Neural crest cell (in vitro differentiated cells): Measurements from ENCODE around the gene ZNF652. TPM values are rescaled to one million over a fixed set of nuclear protein-coding genes. Genes with fewer than 3 reads are reported as not detected.
"Not testable (repeated sequence)": the region's sequence is repeated elsewhere in the genome, so short reads cannot be mapped to it uniquely, and the experiment has no call there.

Experiments
- DNase-seq: peaks from one replicate; pipeline ENCODE4 v3.0.0; 2021; ENCODE audit warnings: low read depth, mixed read lengths, low spot score
- H3K27ac Mint-ChIP-seq: one replicate; pipeline ENCODE4 v1.8.0; 2021; ENCODE audit warnings: mild to moderate bottlenecking, mixed read lengths; ENCODE audit not compliant: unreplicated experiment
- H3K27me3 Mint-ChIP-seq: 2 replicates; pipeline ENCODE4 v1.8.0; 2021; ENCODE audit warnings: low read depth, mild to moderate bottlenecking, mixed read lengths
- H3K36me3 Mint-ChIP-seq: 2 replicates; pipeline ENCODE4 v1.8.0; 2021; ENCODE audit warnings: low read depth, mild to moderate bottlenecking, mixed read lengths
- H3K4me1 Mint-ChIP-seq: 2 replicates; pipeline ENCODE4 v1.8.0; 2021; ENCODE audit warnings: mixed read lengths
- H3K4me3 Mint-ChIP-seq: one replicate; pipeline ENCODE4 v1.8.0; 2021; ENCODE audit warnings: mild to moderate bottlenecking, mixed read lengths
- H3K9me3 Mint-ChIP-seq: 2 replicates; pipeline ENCODE4 v1.8.0; 2021; ENCODE audit warnings: mixed read lengths
- CTCF ChIP-seq: fragments of 200-600 bp; sonication (generic); conservative IDR thresholded peaks from 2 replicates; pipeline ENCODE4 v1.5.0; 2021; ENCODE audit warnings: antibody characterized with exemption, mild to moderate bottlenecking
- total RNA-seq: library from RNA; stranded (reverse); gene quantifications from 2 replicates; pipeline ENCODE4 v1.2.1, GENCODE V29; 2021

ZNF652 gene
- total RNA-seq, 1 donor from 2014 or later = 42.1 TPM

GRCh38 chr17:49269356-49269755 lies 92.7 kb downstream of the ZNF652 start:
- DNase-seq = no peak
- H3K27me3 Mint-ChIP-seq = no peaks in the 10 kb centered on the region
- no peaks in the 10 kb centered on the region for H3K9me3 Mint-ChIP-seq
- H3K4me3 Mint-ChIP-seq = no peak overlapping the region
- TF ChIP-seq CTCF = no peak
- no peaks in the 10 kb centered on the region for H3K4me1 Mint-ChIP-seq
- H3K27ac Mint-ChIP-seq = no peak overlapping the region
- H3K36me3 Mint-ChIP-seq = no peaks in the 10 kb centered on the region

GRCh38 chr17:49267912-49268311 lies 94.1 kb downstream of the ZNF652 start:
- no peak overlapping the region for H3K27ac Mint-ChIP-seq

GRCh38 chr17:49266233-49266632 lies 95.8 kb downstream of the ZNF652 start:
- Mint-ChIP-seq H3K4me1 (peaks cover 2% of the 10 kb centered on the region), H3K36me3 (no peaks in the 10 kb centered on the region), H3K9me3 (no peaks in the 10 kb centered on the region), H3K27ac (peak overlapping the region; percentile 35), H3K4me3 (no peak overlapping the region), H3K27me3 (peaks cover 6% of the 10 kb centered on the region)
- TF ChIP-seq CTCF = no peak
- DNase-seq = no peak

More at GRCh38 chr17:49267912-49268311, 94.1 kb downstream of the ZNF652 start:
- DNase-seq = no peak
- Mint-ChIP-seq H3K4me1 (no peaks in the 10 kb centered on the region), H3K27me3 (peaks cover 3% of the 10 kb centered on the region), H3K9me3 (no peaks in the 10 kb centered on the region), H3K36me3 (no peaks in the 10 kb centered on the region), H3K4me3 (no peak overlapping the region)
- TF ChIP-seq CTCF = no peak

- H3K36me3 Mint-ChIP-seq, H3K27ac Mint-ChIP-seq, H3K9me3 Mint-ChIP-seq, DNase-seq: not testable (repeated sequence)
- Mint-ChIP-seq H3K27me3 (peaks cover 20% of the 10 kb centered on the region), H3K4me3 (peak overlapping the region; percentile 81), H3K4me1 (peaks cover 10% of the 10 kb centered on the region)
These were observed 100.5 kb downstream of the ZNF652 start for GRCh38 chr17:49261540-49261939.

GRCh38 chr17:49260817-49261291 lies 101.2 kb downstream of the ZNF652 start:
- no peak overlapping the region for H3K27ac Mint-ChIP-seq

More at GRCh38 chr17:49260817-49261291, 101.2 kb downstream of the ZNF652 start:
- Mint-ChIP-seq H3K9me3 (no peaks in the 10 kb centered on the region), H3K36me3 (no peaks in the 10 kb centered on the region), H3K4me3 (peak overlapping the region; percentile 81), H3K4me1 (peaks cover 10% of the 10 kb centered on the region), H3K27me3 (peaks cover 20% of the 10 kb centered on the region)
- DNase-seq = no peak
- TF ChIP-seq CTCF = no peak
